ENCODE results near the gene COG8.
"Not testable (repeated sequence)": the region's sequence is repeated elsewhere in the genome, so short reads cannot be mapped to it uniquely, and the experiment has no call there.

The COG8 gene, protein sequence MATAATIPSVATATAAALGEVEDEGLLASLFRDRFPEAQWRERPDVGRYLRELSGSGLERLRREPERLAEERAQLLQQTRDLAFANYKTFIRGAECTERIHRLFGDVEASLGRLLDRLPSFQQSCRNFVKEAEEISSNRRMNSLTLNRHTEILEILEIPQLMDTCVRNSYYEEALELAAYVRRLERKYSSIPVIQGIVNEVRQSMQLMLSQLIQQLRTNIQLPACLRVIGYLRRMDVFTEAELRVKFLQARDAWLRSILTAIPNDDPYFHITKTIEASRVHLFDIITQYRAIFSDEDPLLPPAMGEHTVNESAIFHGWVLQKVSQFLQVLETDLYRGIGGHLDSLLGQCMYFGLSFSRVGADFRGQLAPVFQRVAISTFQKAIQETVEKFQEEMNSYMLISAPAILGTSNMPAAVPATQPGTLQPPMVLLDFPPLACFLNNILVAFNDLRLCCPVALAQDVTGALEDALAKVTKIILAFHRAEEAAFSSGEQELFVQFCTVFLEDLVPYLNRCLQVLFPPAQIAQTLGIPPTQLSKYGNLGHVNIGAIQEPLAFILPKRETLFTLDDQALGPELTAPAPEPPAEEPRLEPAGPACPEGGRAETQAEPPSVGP

DNA sequence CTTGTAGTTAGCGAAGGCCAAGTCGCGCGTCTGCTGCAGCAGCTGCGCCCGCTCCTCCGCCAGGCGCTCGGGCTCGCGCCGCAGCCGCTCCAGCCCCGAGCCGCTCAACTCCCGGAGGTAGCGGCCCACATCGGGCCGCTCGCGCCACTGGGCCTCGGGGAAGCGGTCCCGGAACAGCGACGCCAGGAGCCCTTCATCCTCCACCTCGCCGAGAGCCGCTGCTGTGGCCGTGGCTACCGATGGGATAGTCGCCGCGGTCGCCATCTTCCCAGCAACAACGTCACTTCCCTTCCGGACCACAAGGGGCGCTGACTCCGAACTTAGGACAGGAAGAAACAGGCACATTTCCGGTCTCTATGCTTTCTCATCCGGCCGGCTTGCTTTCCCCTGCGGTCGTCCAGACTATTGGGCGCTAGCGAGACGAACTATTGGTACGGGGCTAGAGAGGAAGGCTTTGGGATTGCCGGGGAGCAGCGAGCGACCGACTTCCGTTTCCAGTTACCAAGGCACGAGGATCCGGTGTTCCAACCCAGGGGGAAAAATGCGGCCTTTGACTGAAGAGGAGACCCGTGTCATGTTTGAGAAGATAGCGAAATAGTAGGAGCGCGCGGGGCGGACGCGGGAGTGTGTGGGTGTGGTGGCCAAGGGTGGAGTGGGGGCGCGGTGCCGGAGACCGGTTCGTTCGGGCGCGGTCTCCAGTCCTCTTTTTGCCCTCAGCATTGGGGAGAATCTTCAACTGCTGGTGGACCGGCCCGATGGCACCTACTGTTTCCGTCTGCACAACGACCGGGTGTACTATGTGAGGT, at the start of gene COG8, which contains the start of gene NIP7:
Gene COG8, minus strand, starts transcription at position 276 of the 806 bp plus-strand sequence. Its CDS starts 12 bp downstream, at position 264.
Gene NIP7, plus strand, starts transcription at position 484 of the 806 bp plus-strand sequence. Its CDS starts 58 bp downstream, at position 542.
- peak; percentile 97 for DNase-seq

DNA sequence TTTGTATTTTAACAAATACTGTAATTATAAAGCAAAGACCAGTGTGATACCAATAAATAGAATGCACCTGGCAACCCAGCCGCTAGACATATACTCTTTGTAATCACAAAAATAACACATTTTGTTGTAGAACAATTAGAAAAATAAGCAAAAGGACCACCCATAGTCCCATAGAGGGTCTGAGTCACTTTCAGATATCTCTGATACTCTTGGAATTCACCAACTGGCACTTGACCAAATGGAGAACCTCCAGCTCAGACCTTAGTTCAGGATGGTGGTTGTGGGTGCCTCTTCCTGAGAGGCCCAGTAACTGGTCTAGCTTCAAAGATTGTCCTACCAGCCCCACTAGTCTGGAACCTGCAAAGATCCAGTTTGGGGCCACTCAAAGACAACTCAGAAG, 47.2 kb upstream of the COG8 start:
- DNase-seq, result no peak

GRCh38 chr16:69384974-69385373, 45.6 kb upstream of the COG8 start:
- DNase-seq, result no peak

DNA sequence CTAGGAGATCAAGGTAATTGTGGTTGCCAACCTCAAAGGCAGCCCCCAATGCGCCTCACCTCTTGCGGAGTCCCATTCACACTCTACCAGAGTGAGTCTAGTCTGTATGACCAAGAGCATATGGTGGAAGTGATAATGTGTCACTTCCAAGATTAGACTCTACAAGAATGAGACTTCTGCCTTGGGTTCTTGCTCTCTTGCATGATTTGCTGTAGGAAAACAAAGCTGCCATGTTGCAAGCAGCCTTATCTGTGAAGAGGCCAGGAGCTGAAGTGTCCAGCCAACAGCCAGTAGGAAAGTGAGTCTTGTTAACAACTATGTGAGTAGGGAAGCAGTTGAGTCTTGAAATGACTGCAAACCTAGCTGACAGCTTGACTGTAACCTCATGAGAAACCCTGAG, 43.1 kb upstream of the COG8 start:
- DNase-seq, result no peak

- no peak for DNase-seq
Measured at GRCh38 chr16:69381231-69381630, 41.9 kb upstream of the COG8 start.

- no peak for DNase-seq
Measured at GRCh38 chr16:69378760-69379159, 39.4 kb upstream of the COG8 start.

- no peak for DNase-seq
Measured at GRCh38 chr16:69378036-69378435, 38.7 kb upstream of the COG8 start.

DNA sequence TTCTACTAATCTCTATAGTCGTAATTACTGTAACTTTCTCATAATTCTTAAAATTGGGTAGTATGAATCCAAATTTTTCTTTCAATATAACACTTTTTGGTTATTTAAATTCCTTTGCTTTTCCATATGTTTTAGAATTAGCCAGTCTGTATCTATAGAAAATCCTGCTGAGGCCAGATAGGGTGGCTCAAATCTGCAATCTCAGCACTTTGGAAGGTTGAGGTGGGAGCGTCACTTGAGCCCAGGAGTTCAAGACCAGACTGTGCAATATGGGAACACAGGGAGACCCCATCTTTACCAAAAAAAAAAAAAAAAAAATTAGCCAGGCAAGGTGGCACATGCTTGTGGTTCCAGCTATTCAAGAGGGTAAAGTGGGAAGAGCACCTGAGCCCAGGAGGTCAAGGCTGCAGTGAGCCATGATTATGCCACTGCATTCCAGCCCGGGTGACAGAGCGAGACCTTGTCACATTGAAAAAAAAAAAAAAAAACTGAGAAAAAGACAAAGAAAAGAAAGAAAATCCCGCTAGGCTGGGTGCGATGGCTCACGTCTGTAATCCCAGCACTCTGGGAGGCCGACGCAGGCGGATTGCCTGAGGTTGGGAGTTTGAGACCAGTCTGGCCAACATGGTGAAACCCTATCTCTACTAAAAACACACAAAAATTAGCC, 37.2 kb upstream of the COG8 start:
- no peak for DNase-seq

DNA sequence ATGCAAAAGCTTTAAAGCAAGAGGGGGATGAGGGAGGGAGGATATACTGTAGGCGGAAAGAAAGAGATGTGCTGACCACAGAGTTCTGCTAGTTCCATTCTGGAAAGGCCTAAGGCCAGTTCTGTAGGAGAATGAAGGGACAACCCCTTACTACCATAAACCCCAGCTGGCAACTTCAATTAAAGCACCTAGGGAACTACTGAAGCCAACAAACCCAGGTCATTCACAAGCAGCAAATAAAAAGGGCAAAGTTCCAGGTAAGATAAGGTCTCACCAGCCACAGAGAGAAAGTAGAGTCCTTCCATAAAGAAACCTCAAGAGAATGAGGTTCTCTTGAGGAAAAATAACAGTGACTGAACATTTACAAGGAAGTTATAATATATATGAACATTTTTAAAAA, 33.7 kb upstream of the COG8 start:
- no peak for DNase-seq

DNA sequence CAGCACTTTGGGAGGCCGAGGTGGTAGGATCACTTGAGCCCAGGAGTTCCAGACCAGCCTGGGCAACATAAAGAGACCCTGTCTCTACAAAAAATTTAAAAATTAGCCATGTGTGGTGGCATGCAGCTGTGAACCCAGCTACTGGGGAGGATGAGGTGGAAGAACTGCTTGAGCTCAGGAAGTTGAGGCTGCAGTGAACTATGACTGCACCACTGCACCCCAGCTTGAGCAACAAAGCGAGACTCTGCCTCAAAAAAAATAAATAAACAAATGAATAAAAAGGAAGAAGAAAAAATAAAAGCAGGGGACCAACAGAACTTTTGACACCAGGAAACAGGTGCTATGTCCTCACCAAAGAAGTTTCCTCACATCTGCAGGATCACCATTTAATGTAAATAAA, 32.2 kb upstream of the COG8 start:
- DNase-seq, result no peak

DNA sequence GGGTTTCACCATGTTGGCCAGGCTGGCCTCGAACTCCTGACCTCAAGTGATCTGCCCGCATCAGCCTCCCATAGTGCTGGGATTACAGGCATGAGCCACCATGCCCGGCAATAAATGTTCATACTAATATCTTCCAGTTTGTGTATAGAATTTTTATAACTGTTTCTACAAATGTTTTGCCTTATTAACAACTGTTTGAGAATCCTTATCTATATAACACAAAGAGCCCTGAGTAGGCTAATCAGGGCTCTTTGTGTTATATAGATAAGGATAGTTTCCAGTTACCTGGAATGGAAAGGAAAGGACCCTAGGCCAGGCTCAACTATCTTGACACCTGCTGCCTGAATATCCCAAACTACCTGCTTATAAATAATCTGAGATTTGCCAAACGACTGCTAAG, 29.5 kb upstream of the COG8 start:
- no peak for DNase-seq

- DNase-seq, result no peak
Measured at GRCh38 chr16:69367980-69368379, 28.6 kb upstream of the COG8 start.

GRCh38 chr16:69366431-69366830, 27.1 kb upstream of the COG8 start:
- DNase-seq, result no peak

DNA sequence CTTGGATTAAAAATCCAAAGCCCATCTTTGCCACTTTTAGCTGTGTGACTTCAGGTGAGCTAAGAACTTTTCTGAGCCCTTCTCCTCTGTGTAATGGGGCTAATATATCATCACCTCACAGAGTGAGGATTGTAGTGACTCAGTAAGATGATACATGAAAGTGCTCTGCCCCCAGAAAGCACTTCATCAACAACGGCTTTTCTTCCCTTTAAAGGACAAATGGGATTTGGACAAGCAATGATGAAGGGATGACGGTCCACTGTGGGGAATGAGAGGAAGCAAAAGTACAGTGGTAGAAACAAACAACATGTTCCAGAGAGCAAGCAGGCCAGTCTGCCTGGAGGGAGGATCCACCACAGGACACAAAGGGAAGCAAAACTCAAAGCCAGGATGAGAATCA, 26.5 kb upstream of the COG8 start:
- DNase-seq, result no peak

GRCh38 chr16:69364088-69364487, 24.7 kb upstream of the COG8 start:
- no peak for DNase-seq

- no peak for DNase-seq
Measured at GRCh38 chr16:69363281-69363717, 23.9 kb upstream of the COG8 start.

- not testable (repeated sequence) for DNase-seq
Measured at GRCh38 chr16:69360070-69360469, 20.7 kb upstream of the COG8 start.

DNA sequence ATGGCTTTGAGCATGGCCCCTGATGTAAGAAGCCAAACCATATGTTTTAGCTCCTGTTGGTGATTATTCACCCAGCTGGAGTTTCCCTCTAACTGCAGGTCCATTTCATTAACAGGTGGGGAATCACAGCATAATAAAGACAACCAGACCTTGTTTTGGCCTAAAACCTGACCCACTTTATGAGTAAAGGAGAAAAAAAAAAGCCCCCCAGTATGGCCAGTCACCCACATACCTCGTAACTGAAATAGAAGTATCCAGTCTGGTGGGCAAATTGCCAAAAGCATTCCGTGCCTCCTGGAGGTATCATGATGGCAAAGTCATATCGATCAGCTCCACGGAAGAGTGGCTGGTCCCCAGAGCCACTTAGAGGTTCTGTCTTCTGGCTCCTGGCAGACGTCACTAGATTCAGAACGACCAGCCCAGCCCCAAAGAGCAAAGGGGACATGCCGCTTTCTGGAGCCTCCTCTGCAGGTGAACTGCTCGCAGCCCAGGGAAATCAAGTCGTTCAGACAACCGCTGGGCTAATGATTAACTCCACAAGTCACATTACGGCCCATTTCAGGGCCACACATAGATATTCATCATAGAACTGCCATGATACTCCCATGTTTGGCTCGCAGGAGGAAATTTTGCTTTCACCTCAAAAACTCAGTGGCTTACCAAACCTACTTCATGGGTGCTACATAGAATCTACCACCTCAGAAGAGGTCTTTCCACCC, 12.1 kb upstream of the COG8 start, which contains the start of gene TMED6:
Gene TMED6, minus strand, starts transcription at position 478 of the 719 bp plus-strand sequence. Its CDS starts 33 bp downstream, at position 445.
- peak; percentile 47 for DNase-seq

- DNase-seq, result no peak
Measured at GRCh38 chr16:69350536-69351133, 11.3 kb upstream of the COG8 start.

- DNase-seq, result no peak
Measured at GRCh38 chr16:69349536-69349935, 10.2 kb upstream of the COG8 start.

GRCh38 chr16:69348222-69348621, 8.9 kb upstream of the COG8 start:
- DNase-seq, result no peak

- no peak for DNase-seq
Measured at GRCh38 chr16:69346683-69347082, 7.3 kb upstream of the COG8 start.

Data from NCI-H2171 (cell line).